Right lobe of liver (tissue), 4 donors: ENCODE measurements around the gene PIK3R5.

ENCODE experiments used
- CTCF ChIP-seq, 4 donors: fragments of 200-600 bp in 3 of 4; fragments of 450-650 bp in 1 of 4; IDR thresholded peaks; one replicate each; pipeline versions ENCODE4 v1.5.1 to v1.8.0; 2016 to 2022; ENCODE audit warnings: antibody characterized with exemption in 4 of 4, mild to moderate bottlenecking in 2 of 4
- POLR2A ChIP-seq: fragments of 450-650 bp; IDR thresholded peaks from one replicate; pipeline ENCODE4 v1.6.1; 2017; ENCODE audit warnings: antibody characterized with exemption, mild to moderate bottlenecking
- donor health status: DM: no; HTN: no; CAD: no.
- donor health status: DM: no; HTN: no; CAD: no.
- donor health status: DM: no; HTN: yes; CAD: no.

GRCh38 chr17:8885967-8886684, 79.4 kb downstream of the PIK3R5 start:
- TF ChIP-seq CTCF (IDR thresholded peaks at IDR 0.05) (no peak), POLR2A (no peak)
